Activated CD8-positive, alpha-beta T cell treated with anti-CD3 and anti-CD28 coated beads for 36 hours (primary cell): Measurements from ENCODE around the gene PARVB. TPM values are rescaled to one million over a fixed set of nuclear protein-coding genes. Genes with fewer than 3 reads are reported as not detected.
A peak's percentile ranks its signal among the peaks of the same experiment; 100 is the strongest.

Experiments used
- ATAC-seq: fragments of 200-7000 bp; cut with Tn5 transposase; one replicate; pipeline ENCODE4 v1.10.0; 2021; ENCODE audit warnings: mild to moderate bottlenecking, moderate library complexity
- CTCF ChIA-PET: fragments of 350-600 bp; sonication (Branson Sonifier 250); formaldehyde crosslinking; loops from one replicate; lab custom pipeline; 2021; ENCODE audit warnings: antibody characterized with exemption; lab: Charles Lee
- POLR2A ChIA-PET: fragments of 350-600 bp; sonication (Branson Sonifier 250); formaldehyde crosslinking; loops from one replicate; lab custom pipeline; 2021; ENCODE audit warnings: antibody characterized with exemption; lab: Charles Lee
- DNase-seq: peaks from one replicate; pipeline ENCODE4 v3.0.0-alpha.2; 2020
- H3K27ac Mint-ChIP-seq: one replicate; pipeline ENCODE4 v1.8.0; 2021; ENCODE audit warnings: mild to moderate bottlenecking, mixed read lengths
- H3K27me3 Mint-ChIP-seq: one replicate; pipeline ENCODE4 v1.8.0; 2021; ENCODE audit warnings: mixed read lengths
- H3K36me3 Mint-ChIP-seq: one replicate; pipeline ENCODE4 v1.8.0; 2021; ENCODE audit warnings: low read depth, mixed read lengths
- H3K4me1 Mint-ChIP-seq: one replicate; pipeline ENCODE4 v1.8.0; 2021; ENCODE audit warnings: low read depth, mixed read lengths
- H3K4me3 Mint-ChIP-seq: one replicate; pipeline ENCODE4 v1.8.0; 2021; ENCODE audit warnings: mild to moderate bottlenecking, moderate library complexity, mixed read lengths
- H3K9me3 Mint-ChIP-seq: one replicate; pipeline ENCODE4 v1.8.0; 2021; ENCODE audit warnings: mixed read lengths
- intact Hi-C: fragments of 100-400 bp; cut with micrococcal nuclease; formaldehyde crosslinking; loops from one replicate; pipeline ENCODE4 v1.10.0; 2022
- total RNA-seq, 2 experiments: library from RNA; stranded (reverse); gene quantifications; one replicate each; pipeline ENCODE4 v1.2.3, GENCODE V29; 2021
- TF ChIP-seq, protein P1 (sequence below): fragments of 200-600 bp; IDR thresholded peaks from one replicate; pipeline ENCODE4 v1.8.0; 2022; ENCODE audit warnings: antibody characterized with exemption, mild to moderate bottlenecking

Gene PARVB
- total RNA-seq, 2 experiments from 2014 or later = 71.0 to 73.1 TPM

DNA sequence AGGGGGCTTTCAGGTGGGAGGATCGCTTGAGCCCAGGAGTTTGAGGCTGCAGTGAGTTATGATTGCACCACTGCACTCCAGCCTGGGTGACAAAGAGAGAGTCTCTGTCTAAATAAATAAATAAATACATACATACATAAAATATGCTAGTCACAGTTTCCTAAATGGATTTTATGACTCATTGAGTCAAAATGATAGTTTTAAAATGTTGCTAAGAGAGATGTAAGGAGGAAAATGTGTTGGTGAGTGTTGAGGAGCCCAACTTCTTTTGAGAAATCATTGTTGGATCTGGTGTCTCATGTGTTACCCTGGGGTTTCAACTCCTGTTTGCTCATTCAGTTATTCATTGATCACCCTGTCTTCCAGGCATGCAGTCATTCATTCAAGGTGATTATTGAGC is 21.0 kb downstream of the PARVB start:
- CTCF ChIA-PET = no interaction called here
- Mint-ChIP-seq H3K36me3 (no peaks in the 10 kb centered on the region), H3K9me3 (no peaks in the 10 kb centered on the region), H3K27me3 (peaks cover 7% of the 10 kb centered on the region), H3K4me3 (no peak overlapping the region), H3K4me1 (peaks cover 10% of the 10 kb centered on the region), H3K27ac (no peak overlapping the region)
- DNase-seq (no peak), ATAC-seq (no peak)
- POLR2A ChIA-PET = no interaction called here
- TF ChIP-seq, protein P1, sequence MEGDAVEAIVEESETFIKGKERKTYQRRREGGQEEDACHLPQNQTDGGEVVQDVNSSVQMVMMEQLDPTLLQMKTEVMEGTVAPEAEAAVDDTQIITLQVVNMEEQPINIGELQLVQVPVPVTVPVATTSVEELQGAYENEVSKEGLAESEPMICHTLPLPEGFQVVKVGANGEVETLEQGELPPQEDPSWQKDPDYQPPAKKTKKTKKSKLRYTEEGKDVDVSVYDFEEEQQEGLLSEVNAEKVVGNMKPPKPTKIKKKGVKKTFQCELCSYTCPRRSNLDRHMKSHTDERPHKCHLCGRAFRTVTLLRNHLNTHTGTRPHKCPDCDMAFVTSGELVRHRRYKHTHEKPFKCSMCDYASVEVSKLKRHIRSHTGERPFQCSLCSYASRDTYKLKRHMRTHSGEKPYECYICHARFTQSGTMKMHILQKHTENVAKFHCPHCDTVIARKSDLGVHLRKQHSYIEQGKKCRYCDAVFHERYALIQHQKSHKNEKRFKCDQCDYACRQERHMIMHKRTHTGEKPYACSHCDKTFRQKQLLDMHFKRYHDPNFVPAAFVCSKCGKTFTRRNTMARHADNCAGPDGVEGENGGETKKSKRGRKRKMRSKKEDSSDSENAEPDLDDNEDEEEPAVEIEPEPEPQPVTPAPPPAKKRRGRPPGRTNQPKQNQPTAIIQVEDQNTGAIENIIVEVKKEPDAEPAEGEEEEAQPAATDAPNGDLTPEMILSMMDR = no peak
- intact Hi-C loops = no loop called here

GRCh38 chr22:44046485-44047141 is 22.5 kb downstream of the PARVB start:
- H3K27me3 Mint-ChIP-seq = peaks cover 6% of the 10 kb centered on the region
- H3K36me3 Mint-ChIP-seq = peaks cover under 1% of the 10 kb centered on the region
- TF ChIP-seq, protein P1 = no peak
- no peak for DNase-seq
- H3K4me1 Mint-ChIP-seq = peaks cover 10% of the 10 kb centered on the region
- H3K4me3 Mint-ChIP-seq = no peak overlapping the region
- ChIA-PET POLR2A (no interaction called here), CTCF (no interaction called here)
- no peak for ATAC-seq
- H3K9me3 Mint-ChIP-seq = no peaks in the 10 kb centered on the region
- intact Hi-C loops = no loop called here
- no peak overlapping the region for H3K27ac Mint-ChIP-seq

GRCh38 chr22:44047891-44048301 is 23.8 kb downstream of the PARVB start:
- Mint-ChIP-seq H3K27me3 (peaks cover 6% of the 10 kb centered on the region), H3K27ac (no peak overlapping the region), H3K36me3 (peaks cover 3% of the 10 kb centered on the region), H3K9me3 (no peaks in the 10 kb centered on the region), H3K4me1 (peaks cover 8% of the 10 kb centered on the region), H3K4me3 (no peak overlapping the region)
- ATAC-seq (peak; percentile 39), DNase-seq (no peak)
- TF ChIP-seq, protein P1 = no peak
- ChIA-PET CTCF (interaction anchor here (0.9 kb wide), 1 partner anchor 38 kb away, joined by 3 read pairs; no protein-coding TSS in a partner anchor), POLR2A (no interaction called here)
- intact Hi-C loops = no loop called here

DNA sequence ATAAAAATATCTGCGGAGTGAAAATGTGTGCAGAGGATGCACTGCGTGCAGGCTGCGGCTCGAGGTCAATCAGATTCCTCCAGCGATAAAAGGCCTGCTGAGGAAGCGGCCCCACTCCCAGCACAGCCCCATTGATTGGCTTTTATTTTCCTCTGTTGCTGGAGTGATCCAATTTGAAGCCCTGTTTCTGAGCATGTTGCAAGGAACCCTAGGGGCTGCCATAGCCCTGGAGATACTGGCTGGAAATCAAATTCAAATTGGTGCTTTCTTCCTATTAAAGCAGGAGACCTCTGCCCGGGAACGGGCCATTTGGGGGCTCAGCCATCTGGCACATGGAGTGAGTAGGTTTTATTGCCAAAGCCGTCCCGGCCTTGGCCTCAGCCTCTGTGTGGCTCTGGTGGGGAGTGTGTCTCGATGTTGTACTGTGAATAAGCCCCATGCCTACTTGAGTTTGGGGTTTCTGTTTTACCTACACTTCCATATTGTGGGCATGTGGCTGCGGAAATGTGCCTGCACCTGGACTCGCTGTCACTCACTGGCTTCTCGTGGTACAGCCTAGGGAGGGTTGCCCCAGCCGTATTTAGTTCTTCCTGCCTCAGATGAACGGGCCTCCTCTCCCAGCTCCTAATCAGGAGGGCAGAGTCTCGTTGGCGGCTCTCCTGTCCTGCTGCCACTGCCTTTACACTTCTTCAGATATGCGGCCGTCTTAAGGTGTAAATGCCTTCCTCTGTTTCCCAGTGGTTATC is 25.6 kb downstream of the PARVB start:
- DNase-seq (no peak), ATAC-seq (no peak)
- intact Hi-C loops = no loop called here
- H3K4me1 Mint-ChIP-seq = peaks cover 8% of the 10 kb centered on the region
- peaks cover 6% of the 10 kb centered on the region for H3K27me3 Mint-ChIP-seq
- H3K9me3 Mint-ChIP-seq = no peaks in the 10 kb centered on the region
- no peak overlapping the region for H3K4me3 Mint-ChIP-seq
- CTCF ChIA-PET = interaction anchor here (2.2 kb wide), 1 partner anchor 57 kb away, joined by 10 read pairs; no protein-coding TSS in a partner anchor
- TF ChIP-seq, protein P1 = no peak
- peaks cover 3% of the 10 kb centered on the region for H3K36me3 Mint-ChIP-seq
- POLR2A ChIA-PET = interaction anchor here (1.7 kb wide), 1 partner anchor 23 kb away, joined by 4 read pairs; no protein-coding TSS in a partner anchor
- no peak overlapping the region for H3K27ac Mint-ChIP-seq
